Liver (tissue), 3 donors: Measurements from ENCODE around the gene RAC2.

ENCODE experiments used
- TF ChIP-seq, protein P1 (sequence below): fragments of 150-350 bp; IDR thresholded peaks from 2 replicates; pipeline ENCODE4 v1.5.1; 2017; ENCODE audit warnings: improper control_type of control experiment, low read depth, low read length; ENCODE audit not compliant: missing input control
- TF ChIP-seq, protein P2 (sequence below): IDR thresholded peaks from 2 replicates; pipeline ENCODE4 v1.6.1; 2016; ENCODE audit warnings: antibody characterized with exemption
- donor health status: healthy.
- donor health status: healthy.

DNA sequence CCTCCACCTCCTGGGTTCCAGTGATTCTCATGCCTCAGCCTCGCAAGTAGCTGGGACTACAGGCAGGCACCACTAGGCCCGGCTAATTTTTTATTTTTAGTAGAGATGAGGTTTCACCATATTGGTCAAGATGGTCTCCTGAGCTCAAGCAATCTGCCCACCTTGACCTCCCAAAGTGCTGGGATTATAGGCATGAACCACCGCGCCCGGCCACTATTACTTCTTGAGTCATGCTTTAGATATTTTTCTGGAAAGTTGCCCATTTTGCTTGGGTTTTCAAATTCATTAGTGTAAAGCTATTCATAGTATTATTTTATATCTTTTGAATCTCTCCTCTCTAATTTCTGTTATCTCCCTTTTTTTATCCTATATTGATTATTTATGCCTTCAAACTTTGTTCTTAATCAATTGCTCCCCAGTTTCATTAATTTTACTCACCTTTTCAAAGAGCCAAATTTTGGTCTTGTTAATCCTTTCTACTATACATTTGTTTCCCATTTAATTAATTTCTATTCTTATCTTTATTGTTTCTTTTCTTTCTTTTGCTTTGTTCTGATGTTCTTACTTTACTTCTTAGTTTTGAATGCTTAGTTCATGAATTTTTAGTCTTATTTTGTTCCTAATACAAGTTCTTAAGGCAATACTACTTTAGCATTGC is 10.3 kb upstream of the RAC2 start:
- TF ChIP-seq, protein P1, sequence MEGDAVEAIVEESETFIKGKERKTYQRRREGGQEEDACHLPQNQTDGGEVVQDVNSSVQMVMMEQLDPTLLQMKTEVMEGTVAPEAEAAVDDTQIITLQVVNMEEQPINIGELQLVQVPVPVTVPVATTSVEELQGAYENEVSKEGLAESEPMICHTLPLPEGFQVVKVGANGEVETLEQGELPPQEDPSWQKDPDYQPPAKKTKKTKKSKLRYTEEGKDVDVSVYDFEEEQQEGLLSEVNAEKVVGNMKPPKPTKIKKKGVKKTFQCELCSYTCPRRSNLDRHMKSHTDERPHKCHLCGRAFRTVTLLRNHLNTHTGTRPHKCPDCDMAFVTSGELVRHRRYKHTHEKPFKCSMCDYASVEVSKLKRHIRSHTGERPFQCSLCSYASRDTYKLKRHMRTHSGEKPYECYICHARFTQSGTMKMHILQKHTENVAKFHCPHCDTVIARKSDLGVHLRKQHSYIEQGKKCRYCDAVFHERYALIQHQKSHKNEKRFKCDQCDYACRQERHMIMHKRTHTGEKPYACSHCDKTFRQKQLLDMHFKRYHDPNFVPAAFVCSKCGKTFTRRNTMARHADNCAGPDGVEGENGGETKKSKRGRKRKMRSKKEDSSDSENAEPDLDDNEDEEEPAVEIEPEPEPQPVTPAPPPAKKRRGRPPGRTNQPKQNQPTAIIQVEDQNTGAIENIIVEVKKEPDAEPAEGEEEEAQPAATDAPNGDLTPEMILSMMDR = no peak
- TF ChIP-seq, protein P2, sequence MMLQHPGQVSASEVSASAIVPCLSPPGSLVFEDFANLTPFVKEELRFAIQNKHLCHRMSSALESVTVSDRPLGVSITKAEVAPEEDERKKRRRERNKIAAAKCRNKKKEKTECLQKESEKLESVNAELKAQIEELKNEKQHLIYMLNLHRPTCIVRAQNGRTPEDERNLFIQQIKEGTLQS = no peak
